ENCODE measurements around the gene FHL5. TPM values are rescaled to one million over a fixed set of nuclear protein-coding genes. Genes with fewer than 3 reads are reported as not detected.

The FHL5 gene
- total RNA-seq, 1 experiment from 2014 or later = not detected

GRCh38 chr6:96604420-96604819, 41.5 kb downstream of the FHL5 start:
- H2BK5ac ChIP-seq (ENCODE audit: insufficient read length, low read length) = no peak overlapping the region
- no peak overlapping the region for H2AFZ ChIP-seq (ENCODE audit: low read length)

More at GRCh38 chr6:96604420-96604819, 41.5 kb downstream of the FHL5 start:
- H2BK12ac ChIP-seq (ENCODE audit: insufficient read length, low read depth, low read length) = no peak overlapping the region
- H3K4ac ChIP-seq (ENCODE audit: low read depth, low read length) = no peak overlapping the region
- H3T11ph ChIP-seq (ENCODE audit: low read length) = no peak overlapping the region
- no peaks in the 10 kb centered on the region for H4K20me1 ChIP-seq (ENCODE audit: control insufficient read depth, insufficient read depth, insufficient read length)
- no peak overlapping the region for H2BK15ac ChIP-seq (ENCODE audit: low read depth, low read length)
- H2BK120ac ChIP-seq (ENCODE audit: low read depth, low read length, poor library complexity, severe bottlenecking) = no peak overlapping the region
- H3K79me2 ChIP-seq (ENCODE audit: insufficient read depth, low read length) = no peaks in the 10 kb centered on the region
- peak overlapping the region in 1 of 3 experiments; percentile 7; a peak in 1 of 7 replicates for H3K27ac Mint-ChIP-seq
- DNase-seq = no peak
- no CpG with 5 or more reads among the region's 2 CpGs for WGBS (ENCODE audit: extremely low coverage, insufficient read length, low lambda C conversion rate)
- no peaks in the 10 kb centered on the region for H3K23me2 ChIP-seq (ENCODE audit: insufficient read length, low read depth, low read length, poor library complexity, severe bottlenecking)
- H4K91ac ChIP-seq (ENCODE audit: insufficient read length, low read depth, low read length) = no peak overlapping the region
- no peaks in the 10 kb centered on the region for H3K4me1 ChIP-seq (ENCODE audit: insufficient read depth, low read length)
- H3K4me1 Mint-ChIP-seq = peaks cover 3 to 6% of the 10 kb centered on the region in 2 experiments; a peak in 3 of 4 replicates
- no peak overlapping the region for H2BK20ac ChIP-seq (ENCODE audit: low read depth, low read length, poor library complexity, severe bottlenecking)
- H3K9me3 ChIP-seq (ENCODE audit: control insufficient read depth, low read depth, low read length) = no peaks in the 10 kb centered on the region
- no peaks in the 10 kb centered on the region for H3K27me3 ChIP-seq (ENCODE audit: insufficient read depth, low read length)
- no peak overlapping the region for H4K5ac ChIP-seq (ENCODE audit: insufficient read length, low read depth, low read length)
- no peak overlapping the region for H2AK5ac ChIP-seq (ENCODE audit: insufficient read length, low read length)
- H3K79me1 ChIP-seq (ENCODE audit: insufficient read depth, low read depth, low read length, poor library complexity, severe bottlenecking) = no peaks in the 10 kb centered on the region
- H3K27me3 Mint-ChIP-seq (ENCODE audit: low read depth) = no peaks in the 10 kb centered on the region
- no peak for TF ChIP-seq CTCF (conservative IDR thresholded peaks at IDR 0.05)
- H3K14ac ChIP-seq (ENCODE audit: insufficient read depth, low read length) = no peak overlapping the region
- no peak overlapping the region for H3K4me2 ChIP-seq (ENCODE audit: insufficient read depth, insufficient read length, low read length)
- H3K56ac ChIP-seq (ENCODE audit: insufficient read length, low read depth, low read length) = no peak overlapping the region
- H3K9me3 Mint-ChIP-seq = no peaks in the 10 kb centered on the region
- no peak overlapping the region for H3K4me3 Mint-ChIP-seq
- no peak overlapping the region for H3K9ac ChIP-seq (ENCODE audit: extremely low read depth, insufficient read length, low read length)
- H4K8ac ChIP-seq (replicated peaks; ENCODE audit: insufficient read length, low read depth, low read length) = no peak overlapping the region
- no peak overlapping the region for H3K18ac ChIP-seq (ENCODE audit: insufficient read length, low read depth, low read length)
- no peak overlapping the region for H3K27ac ChIP-seq (ENCODE audit: insufficient read length, low read depth, low read length)
- no peaks in the 10 kb centered on the region for H3K36me3 Mint-ChIP-seq (ENCODE audit: insufficient read depth in 1 of 3, low read depth in 3 of 3)
- no peak overlapping the region for H3K23ac ChIP-seq (ENCODE audit: insufficient read length, low read depth, low read length)

Measured in H9 (cell line).